Upper lobe of left lung (tissue), 4 donors: ENCODE results near the gene PPP6R2.

Experiments
- CTCF ChIP-seq, 6 experiments: fragments of 450-650 bp in 4 of 6; fragments of 200-600 bp in 2 of 6; sonication (generic) in 2 of 6; IDR thresholded peaks; one replicate each; pipeline ENCODE4 v1.5.1; 2016 to 2019; ENCODE audit warnings: antibody characterized with exemption in 6 of 6
- POLR2A ChIP-seq, 4 donors: fragments of 450-650 bp; IDR thresholded peaks; one replicate each; pipeline ENCODE4 v1.5.1; 2016 to 2017; ENCODE audit warnings: antibody characterized with exemption in 4 of 4, mild to moderate bottlenecking in 2 of 4
- POLR2AphosphoS5 ChIP-seq, 2 donors: sonication (generic); formaldehyde crosslinking; IDR thresholded peaks; one replicate each; pipeline ENCODE4 v1.5.1; 2017; ENCODE audit warnings: antibody characterized with exemption in 2 of 2

- TF ChIP-seq POLR2A (IDR thresholded peaks at IDR 0.05) = no peak
- TF ChIP-seq CTCF (IDR thresholded peaks at IDR 0.05) = no peak
- no peak for TF ChIP-seq POLR2AphosphoS5 (IDR thresholded peaks at IDR 0.05)
Measured at GRCh38 chr22:50367778-50368500, 24.8 kb downstream of the PPP6R2 start.
